ENCODE data around the gene SLC66A2. TPM values are rescaled to one million over a fixed set of nuclear protein-coding genes. Genes with fewer than 3 reads are reported as not detected.

SLC66A2 gene
- total and polyA plus RNA-seq, 2 donors (not counting 1 experiment from before 2014, with no cell fraction given): 44.4 to 45.1 TPM

- H3K27ac Mint-ChIP-seq: no peak overlapping the region
- peaks cover 43% of the 10 kb centered on the region for H4K20me1 ChIP-seq (ENCODE audit: control insufficient read depth, insufficient read depth, low read length, poor library complexity, severe bottlenecking)
- intact Hi-C loops (cut with micrococcal nuclease): no loop called here
Observed at GRCh38 chr18:79970419-79971133, 19.1 kb upstream of the SLC66A2 start.

More at GRCh38 chr18:79970419-79971133, 19.1 kb upstream of the SLC66A2 start:
- peaks cover 15% of the 10 kb centered on the region for H3K79me2 ChIP-seq (ENCODE audit: control insufficient read depth, insufficient read depth, low read length)
- no peaks in the 10 kb centered on the region for H3K27me3 Mint-ChIP-seq
- no peak for ATAC-seq (ENCODE audit: low read depth)
- peaks cover 0 to 1% of the 10 kb centered on the region in 2 donors for H3K4me1 ChIP-seq (ENCODE audit: control insufficient read depth in 2 of 2, insufficient read depth in 2 of 2, low read length in 2 of 2)
- H3K4me3 Mint-ChIP-seq: no peak overlapping the region
- TF ChIP-seq EZH2 (IDR thresholded peaks at IDR 0.05; ENCODE audit: borderline replicate concordance, insufficient read depth, low read depth, low read length, poor library complexity, severe bottlenecking) (no peak), CTCF (IDR thresholded peaks at IDR 0.05) (no peak)
- POLR2A ChIA-PET: no interaction called here
- H3K9me3 ChIP-seq (ENCODE audit: control extremely low read depth in 1 of 3, control insufficient read depth in 2 of 3, insufficient read depth in 1 of 3, low read length in 2 of 3): no peaks in the 10 kb centered on the region
- H3K4me2 ChIP-seq (replicated peaks; ENCODE audit: low read depth, low read length, poor library complexity, severe bottlenecking): no peak overlapping the region
- CTCF ChIA-PET: no interaction called here
- WGBS (ENCODE audit: insufficient coverage): 96% methylated on average over 9 of the region's 12 CpGs
- H3K9me3 Mint-ChIP-seq (ENCODE audit: insufficient read depth): no peaks in the 10 kb centered on the region
- H3K4me1 Mint-ChIP-seq: peaks cover 7% of the 10 kb centered on the region
- H2AFZ ChIP-seq (ENCODE audit: insufficient read depth, low read depth, low read length, poor library complexity, severe bottlenecking): no peak overlapping the region
- no peak overlapping the region for H3K27ac ChIP-seq (ENCODE audit: low read length in 2 of 2)
- no peaks in the 10 kb centered on the region for H3K27me3 ChIP-seq (replicated peaks in 1 of 4; ENCODE audit: control extremely low read depth in 1 of 4, control insufficient read depth in 3 of 4, insufficient read depth in 4 of 4, low read length in 3 of 4)
- H3K4me3 ChIP-seq (ENCODE audit: control extremely low read depth in 1 of 5, extremely low read depth in 1 of 5, insufficient read depth in 1 of 5, low read depth in 2 of 5, low read length in 4 of 5): no peak overlapping the region
- DNase-seq: no peak
- peaks cover 0 to 31% of the 10 kb centered on the region in 2 experiments for H3K36me3 ChIP-seq (replicated peaks in 1 of 2; ENCODE audit: control extremely low read depth in 1 of 2, control insufficient read depth in 1 of 2, extremely low read depth in 1 of 2, insufficient read depth in 2 of 2, low read length in 1 of 2)
- H3K9ac ChIP-seq (ENCODE audit: low read length): no peak overlapping the region

Data from B cell (primary cell).